IMR-90 (cell line): ENCODE data around the gene DTD1. TPM values are rescaled to one million over a fixed set of nuclear protein-coding genes. Genes with fewer than 3 reads are reported as not detected.

Source experiments
- ATAC-seq: fragments of 200-7000 bp; cut with Tn5 transposase; 2 replicates; pipeline ENCODE4 v1.9.1; 2020; ENCODE audit warnings: low read depth, mild to moderate bottlenecking, moderate library complexity
- BruUV-seq: library from RNA; stranded (reverse); fragments of 400-500 nt; replicated peaks from 2 replicates; lab custom pipeline; 2021; lab: Mats Ljungman, UMichigan
- CTCF ChIA-PET: fragments of 300-600 bp; formaldehyde crosslinking; extraction: SDS; loops from one replicate; lab custom pipeline; 2021; ENCODE audit warnings: antibody characterized with exemption; lab: Yijun Ruan, JAX
- POLR2A ChIA-PET: fragments of 300-600 bp; sonication (Branson Sonifier 250); formaldehyde crosslinking; loops from one replicate; lab custom pipeline; 2022; ENCODE audit warnings: antibody characterized with exemption; ENCODE audit not compliant: unreplicated experiment; lab: Charles Lee
- DNase-seq: peaks from one replicate; pipeline ENCODE4 v3.0.0; 2013
- H2AFZ ChIP-seq: replicated peaks from 2 replicates; pipeline ENCODE3; 2013; ENCODE audit warnings: low read length, mild to moderate bottlenecking; ENCODE audit not compliant: poor library complexity
- H2AK5ac ChIP-seq: 2 replicates; pipeline ENCODE4 v1.6.1; 2013; ENCODE audit warnings: low read depth, low read length, inconsistent platforms
- H2AK9ac ChIP-seq: replicated peaks from 2 replicates; pipeline ENCODE3; 2013; ENCODE audit warnings: mild to moderate bottlenecking, low read depth, low read length, moderate library complexity; ENCODE audit not compliant: poor library complexity
- H2BK120ac ChIP-seq: 2 replicates; pipeline ENCODE4 v1.6.1; 2013; ENCODE audit warnings: low read depth, low read length, inconsistent platforms
- H2BK15ac ChIP-seq: 3 replicates; pipeline ENCODE4 v1.6.1; 2013; ENCODE audit warnings: low read depth, low read length, inconsistent platforms
- H2BK20ac ChIP-seq: 2 replicates; pipeline ENCODE4 v1.6.1; 2013; ENCODE audit warnings: low read depth, mild to moderate bottlenecking, inconsistent platforms, low read length, moderate library complexity
- H2BK5ac ChIP-seq: 2 replicates; pipeline ENCODE4 v1.6.1; 2013; ENCODE audit warnings: mild to moderate bottlenecking, low read depth, low read length, inconsistent platforms; ENCODE audit not compliant: poor library complexity, severe bottlenecking
- H3K14ac ChIP-seq: replicated peaks from 2 replicates; pipeline ENCODE4 v1.6.1; 2013; ENCODE audit warnings: low read depth, low read length, inconsistent platforms
- H3K18ac ChIP-seq: 2 replicates; pipeline ENCODE4 v1.6.1; 2013; ENCODE audit warnings: low read depth, low read length, control low read depth
- H3K23ac ChIP-seq: 2 replicates; pipeline ENCODE4 v1.6.1; 2013; ENCODE audit warnings: low read depth, low read length, inconsistent platforms
- H3K27ac ChIP-seq: 2 replicates; pipeline ENCODE4 v1.5.1; 2013; ENCODE audit warnings: mild to moderate bottlenecking, control low read depth, low read length; ENCODE audit not compliant: insufficient read depth
- H3K27me3 ChIP-seq: 2 replicates; pipeline ENCODE4 v1.6.1; 2013; ENCODE audit warnings: low read length; ENCODE audit not compliant: control insufficient read depth, insufficient read depth
- H3K36me3 ChIP-seq: 2 replicates; pipeline ENCODE4 v1.6.1; 2013; ENCODE audit warnings: low read length, mixed read lengths; ENCODE audit not compliant: control insufficient read depth, insufficient read depth
- H3K4ac ChIP-seq: 2 replicates; pipeline ENCODE4 v1.6.1; 2013; ENCODE audit warnings: low read depth, low read length, inconsistent platforms
- H3K4me1 ChIP-seq: 2 replicates; pipeline ENCODE4 v1.6.1; 2013; ENCODE audit warnings: low read length, mixed read lengths; ENCODE audit not compliant: control insufficient read depth, insufficient read depth
- H3K4me2 ChIP-seq: 2 replicates; pipeline ENCODE4 v1.6.1; 2013; ENCODE audit warnings: low read depth, mild to moderate bottlenecking, control low read depth, low read length, moderate library complexity
- H3K4me3 ChIP-seq: 2 replicates; pipeline ENCODE4 v1.5.1; 2013; ENCODE audit warnings: low read depth, mild to moderate bottlenecking, control low read depth, low read length, moderate library complexity; ENCODE audit not compliant: insufficient read depth
- H3K56ac ChIP-seq: 2 replicates; pipeline ENCODE4 v1.6.1; 2013; ENCODE audit warnings: low read length, inconsistent platforms; ENCODE audit not compliant: insufficient read depth; ENCODE audit errors: extremely low read depth
- H3K79me1 ChIP-seq, 2 experiments: 2 replicates each; pipeline ENCODE4 v1.6.1; 2013; ENCODE audit warnings: low read length in 2 of 2, inconsistent platforms in 1 of 2, low read depth in 1 of 2
- H3K9ac ChIP-seq: 2 replicates; pipeline ENCODE4 v1.6.1; 2013; ENCODE audit warnings: low read depth, low read length, control low read depth
- H3K9me1 ChIP-seq: 2 replicates; pipeline ENCODE4 v1.6.1; 2013; ENCODE audit warnings: low read length, inconsistent platforms; ENCODE audit not compliant: insufficient read depth
- H3K9me3 ChIP-seq: 2 replicates; pipeline ENCODE4 v1.6.1; 2013; ENCODE audit warnings: low read length; ENCODE audit not compliant: control insufficient read depth, insufficient read depth
- H4K20me1 ChIP-seq: 2 replicates; pipeline ENCODE4 v1.6.1; 2013; ENCODE audit warnings: low read length, inconsistent platforms; ENCODE audit not compliant: insufficient read depth
- H4K5ac ChIP-seq: 2 replicates; pipeline ENCODE4 v1.6.1; 2013; ENCODE audit warnings: mild to moderate bottlenecking, low read depth, low read length, control low read depth
- H4K8ac ChIP-seq, 2 experiments: 2 replicates each; pipeline ENCODE4 v1.6.1; 2013; ENCODE audit warnings: low read depth in 2 of 2, low read length in 2 of 2, control low read depth in 1 of 2, inconsistent platforms in 1 of 2
- H4K91ac ChIP-seq: 2 replicates; pipeline ENCODE4 v1.6.1; 2013; ENCODE audit warnings: low read depth, low read length, inconsistent platforms; ENCODE audit not compliant: insufficient read depth
- CHD1 ChIP-seq: IDR thresholded peaks from 2 replicates; pipeline ENCODE4 v1.6.1; 2012; ENCODE audit warnings: low read depth, low read length, improper control_type of control experiment
- FOS ChIP-seq: fragments of 150-350 bp; IDR thresholded peaks from 2 replicates; pipeline ENCODE4 v1.6.1; 2016; ENCODE audit warnings: low read depth, low read length
- MAFK ChIP-seq: IDR thresholded peaks from 2 replicates; pipeline ENCODE4 v1.6.1; 2012; ENCODE audit warnings: low read depth, low read length, improper control_type of control experiment
- RAD21 ChIP-seq: IDR thresholded peaks from 2 replicates; pipeline ENCODE4 v1.6.1; 2012; ENCODE audit warnings: low read length, improper control_type of control experiment
- RFX5 ChIP-seq: IDR thresholded peaks from 2 replicates; pipeline ENCODE4 v1.8.0; 2012; ENCODE audit warnings: low read depth, mild to moderate bottlenecking, low read length, moderate library complexity
- WGBS, 2 experiments: methylation state at CpG; one replicate each; pipeline versions ENCODE4 v1.1.5 to v1.1.7; 2013; ENCODE audit warnings: missing lambda C conversion rate in 2 of 2; ENCODE audit not compliant: insufficient read length in 1 of 2; ENCODE audit errors: extremely low coverage in 2 of 2; 5-methylcytosine and 5-hydroxymethylcytosine counted together
- dilution Hi-C: fragments of 300-500 bp; cut with HindIII; formaldehyde crosslinking; loops from one replicate; pipeline ENCODE4 v1.14.3; 2018; ENCODE audit warnings: low sequenced_read_pairs; ENCODE audit not compliant: unreplicated experiment
- in situ Hi-C: fragments of 300-500 bp; cut with MboI; formaldehyde crosslinking; loops from 3 replicates; pipeline ENCODE4 v1.14.3; 2019; ENCODE audit warnings: low sequenced_read_pairs, inconsistent platforms, mixed read lengths
- intact Hi-C: fragments of 100-400 bp; cut with micrococcal nuclease; formaldehyde crosslinking; loops from 2 replicates; pipeline ENCODE4 v1.10.0; 2022
- polyA plus RNA-seq, 3 experiments: library from polyadenylated mRNA; depleted of rRNA; stranded (reverse); fragments of >200 nt; gene quantifications; 2 replicates each; pipeline ENCODE4 v1.2.3, GENCODE V29; 2012; ENCODE audit warnings: low replicate concordance in 1 of 3
- total RNA-seq: library from RNA; depleted of rRNA; stranded (reverse); fragments of >200 nt; gene quantifications from 2 replicates; pipeline ENCODE4 v1.2.3, GENCODE V29; 2012
- TF ChIP-seq, protein P1 (sequence below): conservative IDR thresholded peaks from 2 replicates; pipeline ENCODE4 v1.5.1; 2012; ENCODE audit warnings: mild to moderate bottlenecking, low read depth, low read length, improper control_type of control experiment

The DTD1 gene
- total and polyA plus RNA-seq, 2 of the 4 experiments (the other 2 are of a cell fraction) = 73.1 to 101 TPM

DNA sequence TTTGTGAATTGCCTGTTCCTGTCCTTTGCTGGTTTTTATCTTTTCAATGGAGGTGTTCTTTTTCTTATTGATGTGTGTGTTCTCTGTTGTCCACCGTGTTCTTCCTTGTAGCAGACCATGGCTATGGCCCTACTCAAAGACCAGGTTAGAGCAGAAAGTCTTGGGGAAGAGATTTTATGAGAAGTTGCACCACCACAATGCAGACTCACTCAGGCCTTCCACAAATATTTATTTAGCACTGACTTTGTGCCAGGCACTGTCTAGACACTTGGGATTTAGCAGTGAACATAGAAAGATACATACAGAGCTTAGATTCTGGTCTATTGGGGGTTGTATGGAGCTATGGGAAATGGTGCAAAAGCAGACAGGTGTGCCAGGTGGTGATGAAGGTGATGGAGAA, 98.8 kb downstream of the DTD1 start:
- no CpG with 5 or more reads among the region's 1 CpG for WGBS, 2 experiments
- Histone ChIP-seq H3K56ac (no peak overlapping the region), H3K4ac (no peak overlapping the region), H3K14ac (no peak overlapping the region), H4K5ac (no peak overlapping the region), H2AFZ (no peak overlapping the region), H3K4me3 (no peak overlapping the region), H3K4me1 (peaks cover 6% of the 10 kb centered on the region; the same call in 1 of the 2 replicates), H2BK15ac (no peak overlapping the region; the same call in 2 of the 3 replicates), H2AK5ac (no peak overlapping the region), H3K23ac (no peak overlapping the region), H4K20me1 (peaks cover 7% of the 10 kb centered on the region; the same call in 1 of the 2 replicates), H3K27me3 (no peaks in the 10 kb centered on the region), H3K79me1 (peaks cover 12 to 27% of the 10 kb centered on the region in 2 experiments; a peak in 3 of 4 replicates), H3K9me1 (no peaks in the 10 kb centered on the region; the same call in 1 of the 2 replicates), H3K36me3 (no peaks in the 10 kb centered on the region), H3K18ac (no peak overlapping the region), H3K9me3 (no peaks in the 10 kb centered on the region), H4K91ac (no peak overlapping the region), H2BK5ac (no peak overlapping the region), H3K27ac (no peak overlapping the region), H3K9ac (no peak overlapping the region), H4K8ac (no peak overlapping the region), H2BK120ac (no peak overlapping the region), H2BK20ac (no peak overlapping the region), H3K4me2 (no peak overlapping the region), H2AK9ac (no peak overlapping the region)
- in situ Hi-C loops = no loop called here
- POLR2A ChIA-PET = interaction anchor here (0.6 kb wide), 1 partner anchor 1071 kb away, joined by 6 read pairs; no protein-coding TSS in a partner anchor
- DNase-seq (peak; percentile 10), ATAC-seq (peak; percentile 65)
- no TSS peak for BruUV-seq
- CTCF ChIA-PET = no interaction called here
- intact Hi-C loops = no loop called here
- dilution Hi-C loops = no loop called here
- TF ChIP-seq FOS = no peak
- TF ChIP-seq CHD1 = no peak
- no peak for TF ChIP-seq MAFK
- TF ChIP-seq, protein P1, sequence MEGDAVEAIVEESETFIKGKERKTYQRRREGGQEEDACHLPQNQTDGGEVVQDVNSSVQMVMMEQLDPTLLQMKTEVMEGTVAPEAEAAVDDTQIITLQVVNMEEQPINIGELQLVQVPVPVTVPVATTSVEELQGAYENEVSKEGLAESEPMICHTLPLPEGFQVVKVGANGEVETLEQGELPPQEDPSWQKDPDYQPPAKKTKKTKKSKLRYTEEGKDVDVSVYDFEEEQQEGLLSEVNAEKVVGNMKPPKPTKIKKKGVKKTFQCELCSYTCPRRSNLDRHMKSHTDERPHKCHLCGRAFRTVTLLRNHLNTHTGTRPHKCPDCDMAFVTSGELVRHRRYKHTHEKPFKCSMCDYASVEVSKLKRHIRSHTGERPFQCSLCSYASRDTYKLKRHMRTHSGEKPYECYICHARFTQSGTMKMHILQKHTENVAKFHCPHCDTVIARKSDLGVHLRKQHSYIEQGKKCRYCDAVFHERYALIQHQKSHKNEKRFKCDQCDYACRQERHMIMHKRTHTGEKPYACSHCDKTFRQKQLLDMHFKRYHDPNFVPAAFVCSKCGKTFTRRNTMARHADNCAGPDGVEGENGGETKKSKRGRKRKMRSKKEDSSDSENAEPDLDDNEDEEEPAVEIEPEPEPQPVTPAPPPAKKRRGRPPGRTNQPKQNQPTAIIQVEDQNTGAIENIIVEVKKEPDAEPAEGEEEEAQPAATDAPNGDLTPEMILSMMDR = no peak
- TF ChIP-seq RFX5 = no peak
- no peak for TF ChIP-seq RAD21
